Esophagus squamous epithelium (tissue), 5 donors: ENCODE measurements around the gene SNX9. TPM values are rescaled to one million over a fixed set of nuclear protein-coding genes. Genes with fewer than 3 reads are reported as not detected.

Experiments
- DNase-seq: peaks from one replicate; lab custom pipeline; 2025; lab: John Stamatoyannopoulos, UW
- H3K27ac ChIP-seq, 4 donors: fragments of 200-600 bp; sonication (generic); one replicate each; pipeline ENCODE4 v1.5.1; 2016 to 2019; ENCODE audit warnings: mild to moderate bottlenecking in 1 of 4
- H3K27me3 ChIP-seq, 4 donors: fragments of 200-600 bp; sonication (generic); 1 replicate in 3 of 4; 2 replicates in 1 of 4; pipeline versions ENCODE4 v1.5.1 to v1.6.0; 2017 to 2021; ENCODE audit warnings: antibody characterized with exemption in 1 of 4
- H3K36me3 ChIP-seq, 3 donors: fragments of 200-600 bp; sonication (generic); one replicate each; pipeline ENCODE4 v1.5.1; 2016 to 2019
- H3K4me1 ChIP-seq, 3 donors: fragments of 200-600 bp; sonication (generic); one replicate each; pipeline ENCODE4 v1.5.1; 2017 to 2019
- H3K4me3 ChIP-seq, 4 donors: fragments of 200-600 bp; sonication (generic); 1 replicate in 3 of 4; 2 replicates in 1 of 4; pipeline ENCODE4 v1.5.1; 2016 to 2019; ENCODE audit warnings: mild to moderate bottlenecking in 2 of 4, moderate library complexity in 1 of 4
- H3K9me3 ChIP-seq, 3 donors: fragments of 200-600 bp; sonication (generic); one replicate each; pipeline ENCODE4 v1.5.1; 2016 to 2019
- POLR2A ChIP-seq, 4 donors: fragments of 450-650 bp; IDR thresholded peaks; one replicate each; pipeline ENCODE4 v1.6.1; 2017; ENCODE audit warnings: antibody characterized with exemption in 4 of 4, mild to moderate bottlenecking in 4 of 4, moderate library complexity in 3 of 4
- WGBS, 2 donors: methylation state at CpG; one replicate each; pipeline ENCODE4 v1.1.5; 2018; 5-methylcytosine and 5-hydroxymethylcytosine counted together
- intact Hi-C: fragments of 100-400 bp; cut with DNase I; formaldehyde crosslinking; loops from one replicate; pipeline ENCODE4 v1.15.0; 2022
- total RNA-seq, 4 donors: library from RNA; depleted of rRNA; stranded (reverse); fragments of >200 nt; gene quantifications; one replicate each; pipeline ENCODE4 v1.1.0, GENCODE V29; 2016
- TF ChIP-seq, protein P1 (sequence below), 6 experiments: fragments of 450-650 bp in 4 of 6; fragments of 200-600 bp in 2 of 6; sonication (generic) in 2 of 6; IDR thresholded peaks; one replicate each; pipeline ENCODE4 v1.5.1; 2016 to 2019; ENCODE audit warnings: antibody characterized with exemption in 6 of 6, mild to moderate bottlenecking in 4 of 6, moderate library complexity in 4 of 6
- donor health status: DM: yes; HTN: yes; CAD: no.

SNX9 gene
- total RNA-seq, 4 donors from 2014 or later, result 19.9 to 39.9 (median 33.5) TPM

DNA sequence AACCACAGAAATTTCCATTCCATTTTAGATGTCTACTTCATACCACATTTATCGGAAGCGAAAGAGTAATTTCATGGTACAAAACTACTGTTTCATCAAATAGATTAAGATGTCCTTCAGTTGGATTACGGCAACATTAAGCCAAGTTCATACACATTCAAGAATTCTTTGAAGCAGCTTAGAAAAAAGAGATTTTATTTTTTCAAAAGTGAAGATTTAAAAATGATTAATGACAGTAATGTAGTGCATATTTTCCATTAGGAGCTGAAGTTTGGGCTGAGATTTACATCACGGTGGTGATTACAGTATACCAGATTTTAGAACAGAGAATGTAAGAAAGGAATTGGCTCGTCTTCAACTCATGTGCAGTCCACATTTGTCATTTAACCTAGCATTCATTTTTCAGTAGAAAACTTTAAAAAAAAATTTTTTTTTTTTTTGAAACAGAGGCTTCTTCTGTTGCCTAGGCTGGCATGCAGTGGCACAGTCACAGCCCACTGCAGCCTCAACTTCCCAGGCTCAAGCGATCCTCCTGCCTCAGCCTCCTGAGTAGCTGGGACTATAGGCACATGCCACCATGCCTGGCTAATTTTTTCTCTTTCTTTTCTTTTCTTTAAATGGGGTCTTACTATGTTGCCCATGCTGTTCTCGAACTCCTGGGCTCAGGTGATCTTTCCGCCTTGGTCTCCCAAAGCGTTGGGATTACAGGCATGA lies 160.5 kb downstream of the SNX9 start:
- 73 to 75% methylated on average over 9 of the region's 9 CpGs for WGBS, 2 donors
- Histone ChIP-seq H3K36me3 (no peaks in the 10 kb centered on the region), H3K27me3 (peaks cover 0 to 6% (median 0%) of the 10 kb centered on the region in 4 donors), H3K27ac (peak overlapping the region in 1 of 4 donors; percentile 16), H3K9me3 (no peaks in the 10 kb centered on the region), H3K4me3 (peak overlapping the region in 1 of 4 donors; percentile 92), H3K4me1 (peaks cover 18 to 63% (median 30%) of the 10 kb centered on the region in 3 donors)
- intact Hi-C loops, result loop anchor here (5.0 kb wide), 1 partner anchor 89 kb away; no protein-coding TSS in a partner anchor
- TF ChIP-seq, protein P1, sequence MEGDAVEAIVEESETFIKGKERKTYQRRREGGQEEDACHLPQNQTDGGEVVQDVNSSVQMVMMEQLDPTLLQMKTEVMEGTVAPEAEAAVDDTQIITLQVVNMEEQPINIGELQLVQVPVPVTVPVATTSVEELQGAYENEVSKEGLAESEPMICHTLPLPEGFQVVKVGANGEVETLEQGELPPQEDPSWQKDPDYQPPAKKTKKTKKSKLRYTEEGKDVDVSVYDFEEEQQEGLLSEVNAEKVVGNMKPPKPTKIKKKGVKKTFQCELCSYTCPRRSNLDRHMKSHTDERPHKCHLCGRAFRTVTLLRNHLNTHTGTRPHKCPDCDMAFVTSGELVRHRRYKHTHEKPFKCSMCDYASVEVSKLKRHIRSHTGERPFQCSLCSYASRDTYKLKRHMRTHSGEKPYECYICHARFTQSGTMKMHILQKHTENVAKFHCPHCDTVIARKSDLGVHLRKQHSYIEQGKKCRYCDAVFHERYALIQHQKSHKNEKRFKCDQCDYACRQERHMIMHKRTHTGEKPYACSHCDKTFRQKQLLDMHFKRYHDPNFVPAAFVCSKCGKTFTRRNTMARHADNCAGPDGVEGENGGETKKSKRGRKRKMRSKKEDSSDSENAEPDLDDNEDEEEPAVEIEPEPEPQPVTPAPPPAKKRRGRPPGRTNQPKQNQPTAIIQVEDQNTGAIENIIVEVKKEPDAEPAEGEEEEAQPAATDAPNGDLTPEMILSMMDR (IDR thresholded peaks at IDR 0.05), result no peak
- no peak for TF ChIP-seq POLR2A (IDR thresholded peaks at IDR 0.05)
- DNase-seq, result no peak

DNA sequence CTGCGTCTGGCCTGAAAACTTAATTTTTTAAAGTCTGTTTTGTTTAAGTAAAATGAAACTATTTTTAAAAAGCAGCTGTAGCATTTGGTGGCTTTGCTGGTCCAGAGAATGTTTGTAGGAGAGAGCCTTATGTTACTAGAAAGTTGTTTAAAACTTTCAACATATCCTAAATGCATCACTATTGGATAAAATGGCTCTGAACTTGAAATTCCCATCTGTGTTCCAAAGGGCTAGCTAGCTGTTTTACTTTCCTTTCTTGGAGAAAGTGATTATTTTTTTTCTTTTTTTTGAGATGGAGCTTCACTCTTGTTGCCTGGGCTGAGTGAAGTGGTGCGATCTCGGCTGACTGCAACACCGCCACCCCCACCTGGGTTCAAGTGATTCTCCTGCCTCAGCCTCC lies 161.1 kb downstream of the SNX9 start:
- DNase-seq, result no peak
- Histone ChIP-seq H3K4me3 (no peak overlapping the region), H3K27ac (no peak overlapping the region), H3K36me3 (no peaks in the 10 kb centered on the region), H3K4me1 (peaks cover 18 to 68% (median 31%) of the 10 kb centered on the region in 3 donors), H3K9me3 (no peaks in the 10 kb centered on the region), H3K27me3 (peaks cover 0 to 6% (median 0%) of the 10 kb centered on the region in 4 donors)
- 93 to 94% methylated on average over 4 of the region's 4 CpGs for WGBS, 2 donors
- intact Hi-C loops, result loop anchor here (5.0 kb wide), 1 partner anchor 88 kb away; no protein-coding TSS in a partner anchor
- TF ChIP-seq, protein P1 (IDR thresholded peaks at IDR 0.05), result no peak
- TF ChIP-seq POLR2A (IDR thresholded peaks at IDR 0.05), result no peak

- intact Hi-C loops, result loop anchor here (5.0 kb wide), 1 partner anchor 88 kb away; no protein-coding TSS in a partner anchor
- 60 to 61% methylated on average over 11 to 14 of the region's 14 CpGs for WGBS, 2 donors
- DNase-seq, result no peak
- Histone ChIP-seq H3K4me1 (peaks cover 23 to 75% (median 38%) of the 10 kb centered on the region in 3 donors), H3K9me3 (no peaks in the 10 kb centered on the region), H3K27me3 (peaks cover 0 to 6% (median 0%) of the 10 kb centered on the region in 4 donors), H3K36me3 (no peaks in the 10 kb centered on the region), H3K27ac (peak overlapping the region in 3 of 4 donors; percentile 51 to 60 (median 54)), H3K4me3 (no peak overlapping the region)
- TF ChIP-seq POLR2A (IDR thresholded peaks at IDR 0.05), result no peak
- TF ChIP-seq, protein P1 (IDR thresholded peaks at IDR 0.05), result no peak
Observed at GRCh38 chr6:157984686-157985225, 161.7 kb downstream of the SNX9 start.

DNA sequence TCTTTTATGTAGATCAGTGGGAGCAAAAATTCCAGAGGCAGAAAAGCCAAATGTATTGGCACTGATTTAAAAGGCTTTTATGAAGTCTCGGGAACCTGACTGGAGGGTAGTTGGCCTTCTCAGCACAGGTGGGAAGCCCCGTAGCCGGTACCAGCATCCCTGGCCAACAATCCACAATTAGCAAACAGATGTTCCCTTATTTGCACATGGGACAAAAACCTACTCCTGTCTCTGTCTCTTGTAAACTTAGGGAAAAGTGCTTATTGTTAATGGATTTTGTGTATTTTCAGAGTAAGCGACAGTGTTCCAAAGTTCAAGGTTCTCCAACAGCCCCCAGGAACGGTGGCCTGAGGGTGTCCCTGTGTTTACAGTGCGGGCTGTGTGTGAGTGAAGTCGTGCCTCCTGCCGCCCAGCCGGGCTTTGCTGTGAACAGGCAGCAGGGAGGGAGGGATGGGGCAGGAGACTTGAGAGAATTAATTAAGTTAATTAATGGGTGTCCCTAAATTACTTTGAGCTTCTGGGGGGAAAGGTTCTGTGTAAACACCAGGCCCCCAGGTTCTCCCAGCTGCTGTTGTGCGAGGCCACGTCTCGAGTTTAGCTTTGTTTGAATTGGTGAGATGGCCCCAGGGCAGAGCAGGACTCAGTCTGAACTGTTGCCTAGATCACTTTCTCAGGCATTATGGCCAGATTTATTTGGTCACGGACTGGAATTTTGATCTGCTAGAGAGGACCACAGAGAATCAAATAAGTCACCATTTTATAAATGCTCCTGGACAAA lies 162.5 kb downstream of the SNX9 start:
- intact Hi-C loops, result no loop called here
- H3K4me3 ChIP-seq, result peak overlapping the region in 1 of 4 donors; percentile 28
- WGBS, 2 donors, result 26 to 60% methylated on average over 6 to 10 of the region's 13 CpGs

More for the DNA sequence above, 162.5 kb downstream of the SNX9 start:
- H3K27ac ChIP-seq, result peak overlapping the region; percentile 1 to 60 (median 52)
- H3K36me3 ChIP-seq, result no peaks in the 10 kb centered on the region
- DNase-seq, result no peak
- no peaks in the 10 kb centered on the region for H3K9me3 ChIP-seq
- TF ChIP-seq, protein P1 (IDR thresholded peaks at IDR 0.05), result no peak
- no peak for TF ChIP-seq POLR2A (IDR thresholded peaks at IDR 0.05)
- peaks cover 30 to 83% (median 46%) of the 10 kb centered on the region in 3 donors for H3K4me1 ChIP-seq
- H3K27me3 ChIP-seq, result peaks cover 0 to 4% (median 0%) of the 10 kb centered on the region in 4 donors
